Endothelial cell of umbilical vein (primary cell): ENCODE data around the gene VSIR. TPM values are rescaled to one million over a fixed set of nuclear protein-coding genes. Genes with fewer than 3 reads are reported as not detected.

Experiments
- BruUV-seq: library from RNA; stranded (reverse); fragments of 400-500 nt; replicated peaks from 2 replicates; lab custom pipeline; 2021; lab: Mats Ljungman, UMichigan
- CTCF ChIA-PET: fragments of 300-600, 350-600 bp; sonication (Branson Sonifier 250); formaldehyde crosslinking; loops from one replicate; lab custom pipeline; 2021; ENCODE audit warnings: antibody characterized with exemption, inconsistent platforms; lab: Charles Lee
- POLR2A ChIA-PET: fragments of 300-600, 350-600 bp; sonication (Branson Sonifier 250); formaldehyde crosslinking; loops from one replicate; lab custom pipeline; 2021; ENCODE audit warnings: antibody characterized with exemption, inconsistent platforms; lab: Charles Lee
- DNase-seq: peaks from one replicate; pipeline ENCODE4 v3.0.0-alpha.2; 2011; ENCODE audit warnings: low read depth, low spot score
- FAIRE-seq: peaks from 2 replicates; lab custom pipeline; 2011; peaks lifted over from hg19 to GRCh38; lab: Jason Lieb, UNC
- H2AFZ ChIP-seq: 2 replicates; pipeline ENCODE4 v1.6.0; 2012; ENCODE audit warnings: low read depth, low read length, control low read depth, inconsistent platforms
- H3K27ac ChIP-seq: 2 replicates; pipeline ENCODE4 v1.5.1; 2011; ENCODE audit warnings: low read depth, mild to moderate bottlenecking, control low read depth, low read length, moderate library complexity; ENCODE audit not compliant: insufficient read depth
- H3K27me3 ChIP-seq, 2 experiments: 2 replicates each; pipeline versions ENCODE4 v1.6.0 to v1.6.1; 2011; ENCODE audit warnings: low read length in 2 of 2, mixed read lengths in 1 of 2; ENCODE audit not compliant: control insufficient read depth in 2 of 2, insufficient read depth in 2 of 2
- H3K36me3 ChIP-seq, 2 experiments: 2 replicates in 1 of 2; 3 replicates in 1 of 2; pipeline ENCODE4 v1.5.1; 2011; ENCODE audit warnings: low read length in 2 of 2, mild to moderate bottlenecking in 1 of 2, moderate library complexity in 1 of 2; ENCODE audit not compliant: control insufficient read depth in 2 of 2, insufficient read depth in 2 of 2; ENCODE audit errors: extremely low read depth in 1 of 2
- H3K4me1 ChIP-seq: 3 replicates; pipeline ENCODE4 v1.5.1; 2011; ENCODE audit warnings: mild to moderate bottlenecking, low read length; ENCODE audit not compliant: control insufficient read depth, insufficient read depth; ENCODE audit errors: extremely low read depth
- H3K4me2 ChIP-seq: 2 replicates; pipeline ENCODE4 v1.6.1; 2011; ENCODE audit warnings: low read length, control low read depth, mixed read lengths; ENCODE audit not compliant: insufficient read depth
- H3K4me3 ChIP-seq, 3 experiments: fragments of 200-600 bp in 1 of 3; sonication (generic), shearing (Covaris generic) in 1 of 3; replicated peaks in 1 of 3; 2 replicates each; pipeline ENCODE4 v1.5.1; 2011 to 2016; ENCODE audit warnings: control low read depth in 3 of 3, low read length in 3 of 3, mild to moderate bottlenecking in 2 of 3, inconsistent platforms in 1 of 3, low read depth in 1 of 3, moderate library complexity in 1 of 3; ENCODE audit not compliant: insufficient read depth in 1 of 3
- H3K79me2 ChIP-seq: 2 replicates; pipeline ENCODE4 v1.6.0; 2012; ENCODE audit warnings: low read length, inconsistent platforms; ENCODE audit not compliant: control insufficient read depth, insufficient read depth
- H3K9ac ChIP-seq: replicated peaks from 2 replicates; pipeline ENCODE3; 2011; ENCODE audit warnings: low read length, control low read depth; ENCODE audit not compliant: insufficient read depth; ENCODE audit errors: extremely low read depth
- H3K9me1 ChIP-seq: replicated peaks from 3 replicates; pipeline ENCODE4 v1.6.0; 2011; ENCODE audit warnings: mild to moderate bottlenecking, low read length; ENCODE audit not compliant: control insufficient read depth, insufficient read depth; ENCODE audit errors: extremely low read depth
- H3K9me3 ChIP-seq: replicated peaks from 2 replicates; pipeline ENCODE4 v1.5.1; 2012; ENCODE audit warnings: low read length, inconsistent platforms; ENCODE audit not compliant: control insufficient read depth, insufficient read depth
- H4K20me1 ChIP-seq: replicated peaks from 2 replicates; pipeline ENCODE3; 2011; ENCODE audit warnings: mild to moderate bottlenecking, low read length; ENCODE audit not compliant: control insufficient read depth, insufficient read depth; ENCODE audit errors: extremely low read depth
- CTCF ChIP-seq, 2 donors: IDR thresholded peaks; 1 replicate in 1 of 2; 2 replicates in 1 of 2; pipeline ENCODE4 v1.5.1; 2011; ENCODE audit warnings: low read length in 2 of 2, mild to moderate bottlenecking in 2 of 2, moderate library complexity in 2 of 2, control low read depth in 1 of 2, inconsistent platforms in 1 of 2, low read depth in 1 of 2; ENCODE audit not compliant: insufficient read depth in 1 of 2; ENCODE audit errors: extremely low read depth in 1 of 2
- EZH2 ChIP-seq: IDR thresholded peaks from 2 replicates; pipeline ENCODE4 v1.6.1; 2012; ENCODE audit warnings: borderline replicate concordance, low read depth, mild to moderate bottlenecking, moderate library complexity, low read length, inconsistent platforms; ENCODE audit not compliant: severe bottlenecking
- FOS ChIP-seq: IDR thresholded peaks from 2 replicates; pipeline ENCODE4 v1.6.1; 2011; ENCODE audit warnings: mild to moderate bottlenecking, low read length, moderate library complexity, borderline replicate concordance; ENCODE audit not compliant: insufficient read depth
- GATA2 ChIP-seq: IDR thresholded peaks from 2 replicates; pipeline ENCODE4 v1.7.0; 2011; ENCODE audit warnings: low read depth, mild to moderate bottlenecking, moderate library complexity, mixed read lengths, low read length; ENCODE audit not compliant: insufficient read length, insufficient read depth
- JUN ChIP-seq: IDR thresholded peaks from 2 replicates; pipeline ENCODE4 v1.6.1; 2011; ENCODE audit warnings: borderline replicate concordance, low read depth; ENCODE audit not compliant: insufficient read length, insufficient read depth
- MAX ChIP-seq: IDR thresholded peaks from 2 replicates; pipeline ENCODE4 v1.6.1; 2011; ENCODE audit not compliant: insufficient read depth, insufficient read length
- MYC ChIP-seq: IDR thresholded peaks from one replicate; pipeline ENCODE4 v1.6.1; 2011; ENCODE audit warnings: mild to moderate bottlenecking, low read depth, low read length
- POLR2A ChIP-seq: IDR thresholded peaks from 2 replicates; pipeline ENCODE4 v1.6.1; 2012; ENCODE audit warnings: low read depth, mild to moderate bottlenecking, control low read depth, low read length
- POLR2AphosphoS5 ChIP-seq: IDR thresholded peaks from 2 replicates; pipeline ENCODE4 v1.6.1; 2012; ENCODE audit warnings: low read depth, mild to moderate bottlenecking, control low read depth, low read length, moderate library complexity; ENCODE audit not compliant: insufficient read depth
- dilution Hi-C: fragments of 300-500 bp; cut with MboI; formaldehyde crosslinking; loops from one replicate; pipeline ENCODE4 v1.15.0; 2019; ENCODE audit warnings: low sequenced_read_pairs; ENCODE audit not compliant: extremely low pct_ligation_motif_present
- intact Hi-C: fragments of 100-400 bp; cut with micrococcal nuclease; formaldehyde crosslinking; loops from one replicate; pipeline ENCODE4 v1.10.0; 2022
- polyA plus RNA-seq, 4 experiments: library from polyadenylated mRNA; depleted of rRNA in 3 of 4; stranded (reverse) in 3 of 4; unstranded in 1 of 4; fragments of >200 nt; gene quantifications; 2 replicates each; pipeline versions ENCODE4 v1.2.1 to v1.2.3, GENCODE V29; 2011 to 2012; ENCODE audit warnings: missing spikeins in 1 of 4
- total RNA-seq: library from RNA; stranded (reverse); gene quantifications from 2 replicates; pipeline ENCODE4 v1.2.3, GENCODE V29; 2021

Gene VSIR
- total and polyA plus RNA-seq, 2 donors (not counting 3 experiments of a cell fraction or from before 2014, with no cell fraction given): 4.9 to 6.3 TPM

GRCh38 chr10:71700731-71701368, 72.5 kb downstream of the VSIR start:
- CTCF ChIA-PET: interaction anchor here (0.9 kb wide), 1 partner anchor 7 kb away, joined by 5 read pairs; no protein-coding TSS in a partner anchor
- TF ChIP-seq MYC: no peak
- DNase-seq (no peak), FAIRE-seq (no peak)
- Histone ChIP-seq H3K9ac (no peak overlapping the region), H3K27ac (no peak overlapping the region), H3K4me2 (no peak overlapping the region), H4K20me1 (no peaks in the 10 kb centered on the region), H3K4me3 (no peak overlapping the region), H3K9me3 (no peaks in the 10 kb centered on the region), H3K36me3 (no peaks in the 10 kb centered on the region), H3K4me1 (no peaks in the 10 kb centered on the region), H2AFZ (no peak overlapping the region), H3K27me3 (peaks cover 3 to 10% of the 10 kb centered on the region in 2 experiments), H3K9me1 (no peaks in the 10 kb centered on the region), H3K79me2 (no peaks in the 10 kb centered on the region)
- dilution Hi-C loops: no loop called here
- BruUV-seq: no TSS peak
- intact Hi-C loops: no loop called here
- POLR2A ChIA-PET: no interaction called here

GRCh38 chr10:71698737-71699136, 74.6 kb downstream of the VSIR start:
- Histone ChIP-seq H3K36me3 (no peaks in the 10 kb centered on the region), H3K79me2 (no peaks in the 10 kb centered on the region), H3K9ac (no peak overlapping the region), H3K9me3 (no peaks in the 10 kb centered on the region), H3K4me1 (peaks cover 12% of the 10 kb centered on the region), H3K27ac (no peak overlapping the region), H4K20me1 (no peaks in the 10 kb centered on the region), H3K27me3 (peaks cover 3 to 9% of the 10 kb centered on the region in 2 experiments), H3K4me2 (no peak overlapping the region), H3K4me3 (no peak overlapping the region), H2AFZ (no peak overlapping the region), H3K9me1 (no peaks in the 10 kb centered on the region)
- intact Hi-C loops (no loop called here), dilution Hi-C loops (no loop called here)
- POLR2A ChIA-PET: interaction anchor here (0.6 kb wide), 1 partner anchor 1397 kb away, joined by 3 read pairs; no protein-coding TSS in a partner anchor
- DNase-seq (no peak), FAIRE-seq (no peak)
- CTCF ChIA-PET: interaction anchor here (0.8 to 5.2 kb wide), 7 partner anchors 9 to 391 kb away, joined by 3 to 90 read pairs (median 5); partner anchors contain the start of gene SLC29A3
- no TSS peak for BruUV-seq
- TF ChIP-seq POLR2A (no peak), GATA2 (no peak), CTCF (IDR thresholded peaks at IDR 0.05; ENCODE audit: extremely low read depth in 1 of 2, insufficient read depth in 1 of 2, low read depth in 1 of 2, low read length in 2 of 2) (no peak), MAX (no peak), POLR2AphosphoS5 (no peak), JUN (no peak), FOS (no peak), EZH2 (no peak), MYC (no peak)
